Activated T-helper 1 cell treated with Interleukin-2 at 50 U/mL for 16 hours (primary cell): ENCODE results near the gene NSMCE3.

Source experiments
- DNase-seq: peaks from one replicate; pipeline ENCODE4 v3.0.0-alpha.2; 2020; ENCODE audit warnings: low read depth

NSMCE3 gene

GRCh38 chr15:29222129-29222853, 47.3 kb downstream of the NSMCE3 start:
- no peak for DNase-seq

GRCh38 chr15:29220852-29221251, 48.8 kb downstream of the NSMCE3 start:
- DNase-seq: no peak

- no peak for DNase-seq
Observed at GRCh38 chr15:29216955-29217354, 52.7 kb downstream of the NSMCE3 start.
